Muscle of leg (tissue), 11 donors: Measurements from ENCODE around the gene NAV3. TPM values are rescaled to one million over a fixed set of nuclear protein-coding genes. Genes with fewer than 3 reads are reported as not detected.

Experiments
- DNase-seq: peaks from one replicate; pipeline ENCODE4 v3.0.0; 2013
- H3K27ac ChIP-seq: one replicate; pipeline ENCODE4 v1.5.1; 2013; ENCODE audit warnings: mild to moderate bottlenecking, low read length, control low read depth
- H3K27me3 ChIP-seq: one replicate; pipeline ENCODE4 v1.6.1; 2013; ENCODE audit warnings: low read length; ENCODE audit not compliant: control insufficient read depth, insufficient read depth
- H3K36me3 ChIP-seq: one replicate; pipeline ENCODE4 v1.6.1; 2013; ENCODE audit warnings: low read length; ENCODE audit not compliant: control insufficient read depth, insufficient read depth
- H3K4me1 ChIP-seq: one replicate; pipeline ENCODE4 v1.6.1; 2013; ENCODE audit warnings: low read length; ENCODE audit not compliant: control insufficient read depth, insufficient read depth
- H3K4me3 ChIP-seq: one replicate; pipeline ENCODE4 v1.5.1; 2013; ENCODE audit warnings: low read length, control low read depth
- H3K9me3 ChIP-seq: replicated peaks from 2 replicates; pipeline ENCODE4 v1.6.1; 2013; ENCODE audit warnings: low read depth, low read length; ENCODE audit not compliant: control insufficient read depth
- WGBS: methylation state at CpG from one replicate; pipeline ENCODE4 v1.1.5; 2013; ENCODE audit warnings: missing lambda C conversion rate; ENCODE audit not compliant: insufficient coverage; 5-methylcytosine and 5-hydroxymethylcytosine counted together
- polyA plus RNA-seq, 8 donors: library from polyadenylated mRNA; unstranded; fragments of 120-200 nt; gene quantifications; one replicate each; pipeline versions ENCODE4 v1.2.1 to v1.2.3, GENCODE V29; 2013; ENCODE audit warnings: inconsistent platforms in 1 of 8, low replicate concordance in 1 of 8; ENCODE audit not compliant: insufficient read length in 8 of 8, insufficient read depth in 1 of 8
- total RNA-seq: library from RNA; stranded (reverse); fragments of 120-200 nt; gene quantifications from one replicate; pipeline ENCODE4 v1.2.4, GENCODE V29; 2013

NAV3 gene
- total and polyA plus RNA-seq, 9 donors = 10.8 to 34.6 (median 21.7) TPM

DNA sequence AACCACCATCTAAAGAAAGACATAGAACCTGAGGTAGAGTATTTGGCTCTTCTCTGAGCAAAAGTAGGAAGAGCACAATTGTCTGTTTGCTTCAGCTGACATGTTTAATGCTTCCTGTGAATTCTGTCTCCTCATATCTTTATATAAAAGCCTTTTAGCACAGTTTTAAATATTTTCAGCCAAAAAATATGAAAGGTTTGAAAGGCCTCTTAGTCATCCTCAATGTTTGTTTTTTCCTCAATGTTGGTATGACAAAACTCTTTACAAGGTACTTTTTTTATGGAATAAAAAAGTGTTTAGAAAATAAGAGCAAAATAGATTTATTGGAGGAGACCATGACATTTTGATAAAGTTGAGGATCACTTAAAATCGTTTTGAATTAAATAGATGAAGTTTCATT, 360.9 kb downstream of the NAV3 start:
- no peaks in the 10 kb centered on the region for H3K9me3 ChIP-seq
- H3K4me3 ChIP-seq = no peak overlapping the region
- no peaks in the 10 kb centered on the region for H3K27me3 ChIP-seq
- WGBS = no CpG with 5 or more reads among the region's 1 CpG
- no peak overlapping the region for H3K27ac ChIP-seq
- H3K36me3 ChIP-seq = no peaks in the 10 kb centered on the region
- no peaks in the 10 kb centered on the region for H3K4me1 ChIP-seq
- DNase-seq = no peak

DNA sequence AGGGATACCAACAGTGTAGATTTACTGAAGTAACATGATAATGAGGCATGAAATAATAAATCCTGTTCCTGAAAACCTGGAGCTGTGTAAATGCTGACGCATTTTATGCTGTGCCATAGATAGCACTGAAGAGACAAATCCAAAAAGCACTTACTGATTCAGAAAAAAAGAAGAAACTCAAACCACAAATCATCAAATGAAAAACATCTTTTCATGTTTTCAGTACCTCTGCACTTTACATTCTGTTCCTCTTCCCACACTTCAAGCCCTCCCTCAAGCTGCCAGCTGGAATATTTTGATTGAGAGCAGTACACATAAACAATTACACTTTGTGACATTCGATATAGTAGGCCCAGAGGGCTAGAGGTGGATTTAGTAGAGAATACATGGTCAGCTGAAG, 362.3 kb downstream of the NAV3 start:
- Histone ChIP-seq H3K27me3 (no peaks in the 10 kb centered on the region), H3K4me3 (no peak overlapping the region), H3K9me3 (no peaks in the 10 kb centered on the region), H3K36me3 (no peaks in the 10 kb centered on the region), H3K27ac (no peak overlapping the region), H3K4me1 (no peaks in the 10 kb centered on the region)
- DNase-seq = no peak
- WGBS = 75% methylated on average over 1 of the region's 2 CpGs

DNA sequence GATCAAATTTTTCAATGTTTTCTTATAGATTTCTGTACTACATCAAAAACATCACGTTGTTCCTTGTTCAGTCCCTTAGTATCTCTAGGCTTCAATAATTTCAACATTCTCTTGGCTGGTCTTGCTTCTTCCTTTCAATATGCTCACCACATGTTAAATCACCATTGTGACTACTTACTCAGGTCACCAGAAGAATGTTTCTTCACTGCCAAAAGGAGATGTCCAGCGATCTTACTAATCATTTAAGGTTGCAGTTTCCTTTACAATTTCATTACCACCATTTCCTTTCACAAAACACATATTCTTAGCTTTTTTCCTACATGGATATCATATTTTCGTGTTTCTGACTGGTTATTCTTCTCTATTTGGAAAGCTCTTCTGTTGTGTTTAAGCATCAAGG, 363.8 kb downstream of the NAV3 start:
- Histone ChIP-seq H3K27ac (no peak overlapping the region), H3K9me3 (no peaks in the 10 kb centered on the region), H3K36me3 (no peaks in the 10 kb centered on the region), H3K4me1 (no peaks in the 10 kb centered on the region), H3K27me3 (no peaks in the 10 kb centered on the region), H3K4me3 (no peak overlapping the region)
- peak; percentile 7 for DNase-seq
- WGBS = 67% methylated on average over 1 of the region's 3 CpGs

DNA sequence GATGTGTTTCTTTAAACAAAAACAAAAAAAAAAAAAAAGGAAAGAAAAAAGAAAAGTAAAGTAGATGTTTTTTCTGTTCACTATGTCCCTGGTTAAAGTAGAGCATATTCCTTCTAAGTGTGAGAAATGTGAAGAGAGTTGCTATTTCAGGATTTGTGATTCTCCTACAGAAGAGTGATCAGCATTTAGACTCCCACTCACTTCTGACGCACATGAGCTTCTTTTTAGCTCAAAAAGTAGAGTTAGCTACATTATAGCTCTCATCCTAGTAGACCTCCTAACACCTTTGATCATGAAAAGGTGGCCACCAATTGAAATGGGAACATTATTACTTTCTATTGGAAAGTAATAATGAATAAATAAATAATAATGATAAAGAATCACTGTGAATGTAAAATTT, 368.2 kb downstream of the NAV3 start:
- WGBS = no CpG with 5 or more reads among the region's 1 CpG
- Histone ChIP-seq H3K4me1 (no peaks in the 10 kb centered on the region), H3K36me3 (no peaks in the 10 kb centered on the region), H3K27ac (no peak overlapping the region), H3K27me3 (no peaks in the 10 kb centered on the region), H3K9me3 (no peaks in the 10 kb centered on the region), H3K4me3 (no peak overlapping the region)
- no peak for DNase-seq

DNA sequence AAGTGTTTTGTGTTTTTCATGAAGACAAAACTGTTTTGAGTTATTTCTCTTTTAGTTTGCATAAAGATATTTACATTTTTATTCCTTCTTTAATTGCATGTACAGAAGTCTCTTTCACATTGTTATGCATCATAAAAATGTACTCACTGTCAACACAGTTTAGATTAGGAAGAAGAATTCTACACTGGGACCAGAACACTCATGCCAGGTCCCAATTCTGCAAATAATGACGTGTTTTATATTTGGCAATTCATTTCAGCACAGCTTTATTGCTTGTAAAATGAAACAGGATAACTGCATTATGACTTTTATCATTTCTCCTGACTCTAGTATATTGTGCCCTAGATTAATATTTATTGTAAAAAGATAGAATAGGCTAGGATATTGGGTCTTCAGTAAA, 369.2 kb downstream of the NAV3 start:
- Histone ChIP-seq H3K27ac (no peak overlapping the region), H3K36me3 (no peaks in the 10 kb centered on the region), H3K27me3 (no peaks in the 10 kb centered on the region), H3K4me3 (no peak overlapping the region), H3K9me3 (no peaks in the 10 kb centered on the region), H3K4me1 (no peaks in the 10 kb centered on the region)
- no CpG with 5 or more reads among the region's 1 CpG for WGBS
- DNase-seq = no peak

DNA sequence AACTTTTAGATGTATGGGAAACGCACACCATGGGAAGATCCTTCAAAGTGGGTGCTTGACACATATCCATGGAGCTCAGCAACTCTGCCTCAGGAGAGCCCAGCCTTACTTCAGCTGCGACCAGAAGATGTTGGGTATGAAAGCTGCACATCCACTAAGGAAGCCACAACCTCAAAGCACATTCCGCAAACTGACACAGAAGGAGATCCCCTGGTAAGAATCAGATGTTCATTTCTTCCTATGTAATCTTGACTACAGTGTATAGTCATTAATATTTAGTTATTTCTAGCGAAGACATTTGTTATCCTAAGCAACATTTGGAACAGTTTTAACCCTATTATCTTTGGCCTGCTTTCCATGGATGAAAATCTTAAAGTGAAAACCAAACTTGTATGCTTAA, 374.2 kb downstream of the NAV3 start:
- no peak for DNase-seq
- no peaks in the 10 kb centered on the region for H3K9me3 ChIP-seq
- no peaks in the 10 kb centered on the region for H3K27me3 ChIP-seq
- H3K36me3 ChIP-seq = no peaks in the 10 kb centered on the region
- no peak overlapping the region for H3K4me3 ChIP-seq
- no peak overlapping the region for H3K27ac ChIP-seq
- H3K4me1 ChIP-seq = no peaks in the 10 kb centered on the region
- no CpG with 5 or more reads among the region's 4 CpGs for WGBS

DNA sequence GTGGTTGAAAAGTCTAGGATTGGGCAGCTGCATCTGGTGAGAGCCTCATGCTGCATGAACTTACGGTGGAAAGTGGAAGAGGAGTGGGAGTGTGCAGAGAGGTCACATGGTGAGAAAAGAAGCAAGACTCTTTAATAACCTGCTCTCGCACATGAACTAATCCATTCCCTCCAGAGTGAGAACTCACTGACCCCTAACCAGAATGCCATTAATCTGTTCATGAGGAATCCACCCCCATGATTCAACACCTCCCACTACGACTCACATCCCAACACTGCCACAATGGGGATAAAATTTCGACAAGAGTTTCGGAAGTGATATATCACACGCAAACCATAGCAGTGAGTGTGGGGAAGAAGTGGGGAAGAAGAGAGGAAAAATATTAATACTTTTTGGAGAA, 377.4 kb downstream of the NAV3 start:
- H3K9me3 ChIP-seq = no peaks in the 10 kb centered on the region
- H3K27ac ChIP-seq = no peak overlapping the region
- no peaks in the 10 kb centered on the region for H3K4me1 ChIP-seq
- peaks cover 5% of the 10 kb centered on the region for H3K36me3 ChIP-seq
- DNase-seq = no peak
- no peak overlapping the region for H3K4me3 ChIP-seq
- WGBS = 100% methylated on average over 1 of the region's 6 CpGs
- no peaks in the 10 kb centered on the region for H3K27me3 ChIP-seq

DNA sequence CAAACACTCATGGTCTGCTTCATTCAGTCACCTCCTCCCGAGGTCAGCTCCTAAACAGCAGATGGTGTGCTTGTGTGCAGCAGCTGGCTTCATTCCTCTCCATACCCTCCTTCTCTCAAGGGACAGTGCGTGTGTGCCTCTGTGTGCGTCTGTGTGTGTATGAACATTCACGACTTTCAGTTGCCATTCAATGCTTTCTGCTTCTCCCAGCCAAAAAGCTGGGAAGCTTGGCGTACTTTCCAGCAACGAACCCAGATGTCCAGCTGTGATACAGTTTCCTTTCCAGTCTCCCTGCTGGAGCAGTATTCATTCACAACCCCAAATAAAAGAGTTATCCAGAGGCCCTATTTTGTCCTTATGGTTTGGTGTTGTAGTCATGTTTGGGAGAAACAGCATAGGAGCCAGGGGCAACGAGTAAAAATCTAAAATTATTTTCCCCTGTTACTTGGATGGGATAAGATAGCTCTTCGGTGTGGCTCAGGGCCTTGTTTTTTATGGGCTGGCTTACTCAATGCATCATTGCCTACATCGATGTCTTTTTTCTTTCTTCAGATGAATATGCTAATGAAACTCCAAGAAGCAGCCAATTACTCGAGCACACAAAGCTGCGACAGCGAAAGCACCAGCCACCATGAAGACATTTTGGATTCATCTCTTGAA, 379.3 kb downstream of the NAV3 start:
- H3K4me1 ChIP-seq = no peaks in the 10 kb centered on the region
- H3K4me3 ChIP-seq = no peak overlapping the region
- WGBS = 30% methylated on average over 3 of the region's 12 CpGs
- H3K9me3 ChIP-seq = no peaks in the 10 kb centered on the region
- peak; percentile 93 for DNase-seq
- H3K27ac ChIP-seq = peak overlapping the region; percentile 50
- peaks cover 5% of the 10 kb centered on the region for H3K36me3 ChIP-seq
- no peaks in the 10 kb centered on the region for H3K27me3 ChIP-seq

DNA sequence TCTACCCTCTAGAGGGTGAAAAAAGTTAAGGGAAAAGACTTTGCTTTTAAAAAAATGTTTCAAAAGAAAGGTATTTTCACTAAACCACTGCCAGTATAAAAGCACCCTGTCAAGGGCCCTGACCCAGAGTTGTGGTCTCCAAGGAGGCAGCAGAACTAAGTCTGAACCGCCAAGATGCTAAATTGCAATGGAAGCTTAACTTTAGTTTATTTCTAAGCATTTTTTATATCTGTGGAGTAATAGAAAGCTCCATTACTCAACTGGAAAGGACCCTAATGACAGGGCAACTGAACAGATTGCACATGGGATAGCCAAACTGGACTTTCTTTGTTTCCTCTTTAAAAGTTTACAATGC, 379.8 kb downstream of the NAV3 start:
- Histone ChIP-seq H3K4me1 (no peaks in the 10 kb centered on the region), H3K36me3 (peaks cover 5% of the 10 kb centered on the region), H3K4me3 (no peak overlapping the region), H3K9me3 (no peaks in the 10 kb centered on the region), H3K27me3 (no peaks in the 10 kb centered on the region), H3K27ac (peak overlapping the region; percentile 50)
- no CpG with 5 or more reads among the region's 1 CpG for WGBS
- no peak for DNase-seq

DNA sequence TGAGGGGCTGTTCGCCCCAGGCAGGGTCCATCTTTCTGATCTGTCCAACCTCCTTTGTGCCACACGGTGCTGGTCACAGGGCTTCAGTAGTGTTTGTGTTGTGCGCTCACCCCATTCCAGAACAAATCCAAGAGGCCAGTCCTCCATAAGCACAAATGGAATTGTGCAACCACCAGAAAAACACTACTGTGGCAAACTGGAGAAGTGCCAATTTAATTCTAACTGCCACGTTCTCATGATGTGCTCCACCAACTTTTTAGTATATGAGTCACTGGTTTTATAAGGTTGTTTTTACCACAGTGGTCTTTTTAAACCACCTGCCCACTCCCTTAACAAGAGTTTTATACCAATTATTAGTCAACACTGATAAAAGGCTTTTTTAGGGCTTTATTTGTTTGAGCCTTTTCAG, 380.2 kb downstream of the NAV3 start:
- no peaks in the 10 kb centered on the region for H3K4me1 ChIP-seq
- no peaks in the 10 kb centered on the region for H3K27me3 ChIP-seq
- H3K27ac ChIP-seq = no peak overlapping the region
- 100% methylated on average over 1 of the region's 4 CpGs for WGBS
- H3K9me3 ChIP-seq = no peaks in the 10 kb centered on the region
- no peak for DNase-seq
- H3K4me3 ChIP-seq = no peak overlapping the region
- H3K36me3 ChIP-seq = peaks cover 5% of the 10 kb centered on the region

DNA sequence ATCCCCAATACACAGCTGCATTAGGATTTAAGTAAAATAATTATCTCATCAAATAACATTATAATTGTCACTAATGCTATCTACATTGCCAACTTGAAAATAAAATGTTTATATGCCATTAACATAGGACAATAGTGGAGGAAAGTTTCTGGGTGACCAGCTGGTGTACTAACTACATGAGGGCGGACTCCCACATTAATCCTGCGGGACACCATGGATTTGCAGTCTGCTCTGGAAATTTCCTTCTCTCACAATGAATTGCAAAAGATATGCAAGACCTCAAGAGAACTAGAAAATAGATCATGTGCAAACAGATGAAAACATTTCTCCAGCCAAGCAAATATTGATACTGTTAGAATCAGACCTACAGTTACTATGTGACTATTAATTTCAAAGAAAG, 390.1 kb downstream of the NAV3 start:
- peak; percentile 22 for DNase-seq
- H3K27ac ChIP-seq = no peak overlapping the region

More for the DNA sequence above, 390.1 kb downstream of the NAV3 start:
- 80% methylated on average over 1 of the region's 2 CpGs for WGBS
- Histone ChIP-seq H3K4me1 (no peaks in the 10 kb centered on the region), H3K27me3 (no peaks in the 10 kb centered on the region), H3K9me3 (no peaks in the 10 kb centered on the region), H3K36me3 (no peaks in the 10 kb centered on the region), H3K4me3 (no peak overlapping the region)
